HG02571 (cell line): ENCODE measurements around the gene REXO4.

ENCODE experiments used
- ATAC-seq: cut with Tn5 transposase; IDR thresholded peaks from one replicate; pipeline ENCODE4 v1.9.1; 2021; ENCODE audit warnings: mild to moderate bottlenecking, moderate library complexity; ENCODE audit not compliant: unreplicated experiment

Gene REXO4

DNA sequence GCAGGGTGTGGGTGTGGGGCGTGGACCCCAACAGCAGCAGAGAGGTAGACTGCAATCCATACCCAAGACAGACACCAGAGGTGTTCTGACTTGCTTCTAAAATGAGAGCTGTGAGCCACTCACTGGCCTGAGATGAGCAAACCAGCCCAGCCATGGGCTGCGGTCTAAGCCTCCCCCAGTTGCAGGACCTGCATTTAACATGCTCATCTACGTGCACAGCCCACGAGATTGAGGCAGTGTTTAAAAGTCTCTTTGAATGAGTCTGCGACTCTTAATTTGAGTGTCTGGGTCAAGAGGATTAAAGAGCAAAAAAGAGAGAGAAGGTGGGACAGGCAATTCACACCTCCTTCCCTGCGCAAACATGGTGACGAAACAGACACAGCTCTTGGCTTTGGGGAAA, 47.9 kb downstream of the REXO4 start:
- no peak for ATAC-seq

DNA sequence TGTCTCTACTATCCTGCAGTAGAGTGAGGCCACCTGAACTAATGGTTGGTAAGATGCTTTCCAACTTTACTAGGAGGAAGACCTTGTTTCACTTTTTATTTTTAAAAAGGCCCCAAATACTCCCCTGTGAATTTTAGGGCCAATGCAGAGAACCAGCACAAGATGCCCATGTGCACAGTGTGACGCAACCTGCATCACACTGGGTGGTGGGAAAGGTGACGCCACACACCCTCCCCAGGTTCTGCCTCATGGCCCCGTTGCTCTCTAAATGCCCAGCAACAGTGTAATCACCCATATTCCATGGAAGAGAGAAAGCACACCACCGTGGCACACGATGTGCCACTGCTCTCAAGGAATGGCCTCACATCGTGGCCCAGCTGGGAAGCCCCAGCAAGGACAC, 48.4 kb downstream of the REXO4 start:
- no peak for ATAC-seq

DNA sequence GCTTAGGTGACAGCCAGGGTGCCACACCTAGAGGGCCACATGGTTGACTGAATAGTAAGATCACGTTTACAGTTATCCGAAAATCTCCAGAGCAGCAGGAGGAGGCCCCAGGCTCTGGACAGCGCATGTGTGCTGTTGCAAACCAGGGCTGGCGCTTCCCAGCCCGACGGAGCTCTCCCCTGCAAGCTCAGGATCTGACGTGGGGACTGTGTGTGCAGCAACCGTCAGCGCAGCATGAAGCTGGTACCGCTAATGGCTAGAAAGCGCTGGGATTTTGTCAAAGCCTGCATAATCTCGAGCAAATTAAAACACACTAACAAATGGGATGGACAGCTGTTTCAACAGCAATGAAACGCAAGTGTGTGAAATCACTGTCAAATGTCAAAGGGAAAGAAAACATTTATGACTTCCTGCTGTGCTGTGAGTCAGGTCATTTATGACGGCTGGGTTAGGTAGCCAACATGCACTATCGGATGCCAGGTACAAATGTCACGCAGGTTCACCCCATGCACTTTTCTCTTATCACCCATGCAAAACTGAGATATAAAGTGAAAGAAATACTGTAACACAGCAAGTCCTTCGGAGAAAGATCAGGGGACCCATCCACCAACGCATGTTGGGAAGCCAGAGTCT, 49.4 kb downstream of the REXO4 start:
- no peak for ATAC-seq

DNA sequence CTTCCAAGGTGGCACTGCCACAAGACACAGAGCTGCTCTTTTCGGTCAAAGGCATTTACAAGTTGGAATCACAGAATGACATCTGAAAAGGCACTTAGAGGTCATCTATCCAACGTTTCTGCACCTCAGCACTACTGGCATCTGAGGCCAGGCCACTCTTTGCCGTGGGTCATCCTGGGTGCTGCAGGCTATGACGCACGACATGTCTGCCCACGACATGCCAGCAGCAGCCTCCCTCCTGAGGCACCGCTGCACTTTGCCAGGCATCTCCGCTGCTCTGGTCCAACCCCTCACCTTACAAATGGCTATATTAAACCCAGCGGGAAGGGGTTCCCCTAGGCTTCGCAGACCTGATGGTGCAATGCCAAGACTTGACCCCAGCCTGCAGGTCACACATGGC, 50.0 kb downstream of the REXO4 start:
- ATAC-seq: no peak

DNA sequence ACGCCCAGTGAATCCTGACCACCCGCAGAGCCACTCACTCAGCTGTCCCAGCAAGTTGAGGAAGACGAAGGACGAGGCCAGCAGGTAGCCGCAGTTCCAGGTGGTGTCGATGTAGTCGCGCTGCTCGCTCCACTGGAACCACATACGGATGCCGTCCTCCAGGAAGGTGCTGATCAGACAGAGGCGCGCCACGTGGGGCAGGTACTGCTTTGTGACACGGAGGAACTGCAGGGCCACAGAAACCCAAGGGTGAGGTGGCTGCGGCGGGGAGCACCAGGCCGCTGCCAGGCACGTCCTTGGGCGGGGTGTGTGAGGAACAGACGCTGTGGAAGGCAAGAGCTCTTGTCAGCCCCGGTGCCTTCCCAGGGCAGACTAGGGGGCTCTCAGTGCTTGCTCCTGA, 50.6 kb downstream of the REXO4 start:
- no peak for ATAC-seq

DNA sequence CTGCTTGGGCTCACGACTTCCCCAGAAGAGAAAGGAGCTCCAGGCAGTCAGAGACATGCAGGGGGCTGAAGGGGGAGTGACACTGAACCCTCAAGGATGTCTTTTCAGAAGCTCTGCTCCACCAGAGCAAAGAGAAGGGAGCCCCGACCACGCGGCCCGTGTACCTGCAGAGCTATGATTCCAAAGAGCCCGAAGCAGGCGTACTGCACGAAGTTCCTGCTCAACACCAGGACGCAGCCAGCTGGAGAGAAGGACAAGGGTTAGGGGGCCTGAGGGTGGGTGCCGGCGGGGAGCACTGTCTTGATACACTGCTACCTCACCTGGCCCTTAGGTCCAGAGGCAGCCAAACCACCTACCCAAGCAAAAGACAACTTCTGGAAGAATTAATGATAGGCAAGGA, 51.4 kb downstream of the REXO4 start:
- no peak for ATAC-seq

DNA sequence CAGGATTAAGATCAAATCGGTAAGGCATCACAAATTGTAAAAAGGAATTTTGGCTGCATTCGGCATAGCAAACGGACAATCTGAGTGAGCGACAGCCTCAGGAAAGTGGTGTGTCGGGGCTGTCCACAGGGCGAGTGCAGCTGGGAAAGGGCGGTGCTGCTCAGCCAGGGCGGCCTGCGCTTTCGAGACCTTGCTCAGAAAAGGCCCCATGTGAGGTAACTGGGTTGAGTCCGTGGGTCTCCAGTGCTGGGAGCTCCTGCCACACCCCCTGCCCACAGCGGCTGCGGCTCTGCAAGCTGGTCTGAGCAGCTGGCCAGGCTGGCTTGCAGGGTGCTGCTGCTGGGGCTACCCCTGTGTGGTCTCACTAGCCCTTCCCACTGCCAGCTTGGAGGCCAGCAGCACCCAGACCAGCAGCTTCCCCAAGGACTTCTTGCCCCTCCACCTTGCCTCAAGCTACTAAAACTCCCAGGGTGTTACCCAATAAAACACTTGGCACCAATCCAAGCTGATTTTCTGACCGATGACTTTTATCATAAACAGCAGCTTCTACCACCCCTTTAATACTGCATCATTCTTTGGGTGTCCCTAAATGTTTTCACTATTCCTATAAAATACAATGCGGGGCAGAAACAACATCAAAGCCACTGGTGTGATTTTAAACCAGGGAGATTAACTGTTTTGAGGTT, 55.3 kb downstream of the REXO4 start:
- ATAC-seq: no peak

DNA sequence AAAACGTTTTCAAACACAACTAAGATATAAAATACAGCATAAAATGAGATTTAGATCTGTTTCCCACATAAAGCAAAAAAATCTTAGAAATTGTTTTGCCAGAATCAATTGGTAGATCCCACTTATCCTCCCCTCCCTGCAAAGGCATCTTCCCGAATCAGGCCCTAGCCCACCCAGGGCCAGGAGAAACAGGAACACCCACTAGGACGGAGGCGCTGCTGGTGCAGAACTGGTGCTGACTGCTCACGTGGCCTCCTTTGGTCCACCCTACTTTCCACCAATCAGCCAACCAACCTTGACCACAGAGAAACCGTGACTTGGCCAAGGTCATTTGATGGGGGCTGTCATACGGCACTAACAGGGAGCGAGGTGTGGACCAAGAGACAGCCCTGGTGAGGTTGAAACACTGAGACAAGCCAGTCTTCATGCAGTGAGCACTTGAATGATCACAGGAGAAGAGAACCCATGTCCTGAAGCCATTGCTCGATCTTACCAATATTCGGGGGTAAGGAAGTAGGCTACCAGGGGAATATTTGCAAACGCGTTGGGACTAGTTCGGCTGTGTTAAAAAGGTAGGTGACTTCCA, 56.2 kb downstream of the REXO4 start:
- ATAC-seq: no peak

DNA sequence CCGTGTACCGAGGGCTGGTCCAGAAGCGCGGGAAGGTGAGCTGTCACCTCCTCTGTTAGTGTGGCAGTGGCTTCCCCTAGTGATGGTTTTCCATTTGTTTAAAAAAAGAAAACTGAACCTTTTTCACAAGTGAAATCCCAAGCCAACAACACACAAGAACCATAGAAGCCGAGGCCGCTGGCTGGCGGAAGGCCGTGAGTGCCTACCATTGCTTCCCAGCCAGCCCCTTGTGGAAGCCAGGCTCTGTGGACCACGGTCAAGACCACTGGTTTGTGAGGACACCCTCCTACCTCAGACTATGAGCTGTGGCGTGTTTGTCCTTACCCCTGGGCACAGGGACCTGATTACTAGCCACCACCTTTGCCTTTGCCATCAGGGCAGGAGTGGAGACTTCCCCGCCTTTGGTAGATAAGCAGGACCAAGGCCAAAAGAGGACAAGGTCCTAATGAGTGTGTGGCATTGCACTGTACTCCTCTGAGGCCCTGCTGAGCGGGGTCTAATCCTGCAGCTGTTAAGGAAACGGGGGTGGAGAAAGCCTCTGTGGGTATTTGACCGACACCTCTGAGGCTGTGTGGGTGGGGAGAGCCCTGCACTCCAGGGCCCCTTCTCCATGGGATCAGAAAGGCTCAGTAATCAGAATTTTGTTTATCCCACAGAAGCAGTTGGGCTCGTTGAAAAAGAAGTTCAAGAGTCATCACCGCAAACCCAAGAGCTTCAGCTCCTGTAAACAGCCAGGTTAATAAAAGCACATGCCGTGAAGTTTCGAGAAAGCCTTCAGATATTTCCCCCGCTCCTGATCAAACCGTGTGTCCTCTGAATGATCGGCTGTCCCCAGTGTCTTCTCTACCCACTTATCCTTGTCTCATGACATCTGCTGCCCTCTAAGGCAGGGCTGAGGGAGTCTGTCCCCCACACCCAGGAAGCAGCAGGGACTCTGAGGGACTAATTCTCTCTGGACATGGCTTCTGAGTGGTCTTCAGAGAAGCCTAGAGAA, 57.1 kb downstream of the REXO4 start:
- no peak for ATAC-seq

DNA sequence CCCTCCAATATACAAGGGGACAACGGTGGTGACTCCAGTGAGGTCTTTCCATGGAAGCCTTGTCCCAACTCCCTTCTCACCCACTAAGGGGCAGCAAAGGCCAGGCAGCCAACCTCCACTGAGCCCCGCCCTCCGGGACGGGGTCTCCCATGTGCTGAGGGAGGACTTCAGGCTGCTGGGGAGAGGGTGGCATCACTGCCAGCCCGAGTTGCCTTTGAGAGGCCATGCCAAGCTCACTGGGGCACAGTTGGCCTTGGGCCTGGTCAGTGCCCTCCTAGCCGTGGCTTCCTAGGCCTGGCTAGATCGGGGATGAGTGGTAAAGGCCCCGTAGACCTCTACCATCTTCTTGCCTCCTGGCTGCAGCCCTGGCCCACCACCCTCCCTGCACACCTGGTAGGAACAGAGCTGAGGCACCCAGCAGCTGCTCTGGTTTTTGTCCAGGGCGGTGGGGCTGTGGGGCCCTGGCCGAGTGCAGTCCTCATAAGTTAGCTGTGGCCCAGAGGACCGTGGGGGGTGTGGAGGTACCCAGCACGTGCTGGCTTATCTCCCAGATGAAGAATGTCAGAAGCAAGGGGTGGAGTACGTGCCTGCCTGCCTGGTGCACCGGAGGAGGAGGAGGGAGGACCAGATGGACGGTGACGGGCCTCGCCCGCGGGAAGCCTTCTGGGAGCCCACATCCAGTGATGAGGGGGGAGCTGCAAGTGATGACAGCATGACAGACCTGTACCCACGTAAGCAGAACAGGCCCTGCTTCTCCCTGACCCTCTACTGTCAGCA, 58.2 kb downstream of the REXO4 start:
- ATAC-seq: no peak

DNA sequence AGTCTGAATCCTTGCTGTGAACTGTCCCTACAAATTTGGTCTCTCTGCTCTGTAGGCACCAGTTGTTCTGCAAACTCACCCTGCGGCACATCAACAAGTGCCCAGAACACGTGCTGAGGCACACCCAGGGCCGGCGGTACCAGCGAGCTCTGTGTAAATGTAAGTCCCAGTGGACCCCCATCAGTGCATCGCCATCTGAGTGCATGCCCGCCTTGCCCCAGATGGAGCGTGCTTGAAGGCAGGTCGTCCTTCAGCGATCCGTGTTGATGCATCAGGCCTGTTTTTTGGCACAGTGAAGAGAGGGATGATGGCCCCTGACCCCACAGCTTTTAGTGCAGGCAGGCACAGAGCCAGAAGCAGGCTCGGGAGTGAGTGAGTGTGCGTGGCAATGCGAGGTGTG, 60.2 kb downstream of the REXO4 start:
- no peak for ATAC-seq

DNA sequence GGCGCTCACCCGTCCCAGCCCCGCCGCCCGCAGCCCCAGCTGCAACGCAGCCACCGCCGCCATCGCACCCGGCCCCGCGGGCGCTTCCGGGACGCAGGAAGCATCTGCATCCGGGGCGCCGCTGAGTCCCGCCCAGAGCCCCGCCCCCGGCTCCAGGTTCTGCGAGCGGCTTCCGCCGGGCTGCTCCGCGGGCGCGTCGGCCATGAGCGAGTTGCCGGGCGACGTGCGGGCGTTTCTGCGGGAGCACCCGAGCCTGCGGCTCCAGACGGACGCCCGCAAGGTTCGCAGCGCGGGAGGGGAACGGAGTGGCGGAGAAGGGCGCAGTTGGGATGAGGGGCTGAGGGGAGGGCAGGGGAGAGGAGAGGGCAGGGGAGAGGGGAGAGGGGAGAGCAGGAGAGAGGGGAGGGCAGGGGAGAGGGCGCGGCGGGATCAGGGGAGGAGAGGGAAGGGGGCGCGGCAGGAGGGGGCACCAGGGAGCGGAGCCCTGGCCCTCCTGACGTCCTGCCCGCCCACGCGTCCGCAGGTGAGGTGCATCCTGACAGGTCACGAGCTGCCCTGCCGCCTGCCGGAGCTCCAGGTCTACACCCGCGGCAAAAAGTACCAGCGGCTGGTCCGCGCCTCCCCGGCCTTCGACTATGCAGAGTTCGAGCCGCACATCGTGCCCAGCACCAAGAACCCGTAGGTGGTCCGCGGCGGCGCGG, 61.3 kb downstream of the REXO4 start, which contains the start of the genes SURF1 and SURF2:
Gene SURF1, minus strand, starts transcription at position 97 of the 701 bp plus-strand sequence. Its CDS starts 34 bp downstream, at position 63.
Gene SURF2, plus strand, starts transcription at position 160 of the 701 bp plus-strand sequence. Its CDS starts 43 bp downstream, at position 203.
- peak; percentile 72 for ATAC-seq
